HG02943 (cell line): ENCODE data around the gene ATXN1.
A peak's percentile ranks its signal among the peaks of the same experiment; 100 is the strongest.
"Not testable (repeated sequence)": the region's sequence is repeated elsewhere in the genome, so short reads cannot be mapped to it uniquely, and the experiment has no call there.

ENCODE experiments used
- ATAC-seq: cut with Tn5 transposase; IDR thresholded peaks from one replicate; pipeline ENCODE4 v1.9.1; 2021; ENCODE audit warnings: mild to moderate bottlenecking, low read depth, moderate library complexity; ENCODE audit not compliant: unreplicated experiment

The ATXN1 gene

GRCh38 chr6:16656451-16656850, 104.8 kb downstream of the ATXN1 start:
- no peak for ATAC-seq

- no peak for ATAC-seq
Measured at GRCh38 chr6:16654701-16655100, 106.6 kb downstream of the ATXN1 start.

- ATAC-seq: no peak
Measured at GRCh38 chr6:16653226-16653625, 108.0 kb downstream of the ATXN1 start.

GRCh38 chr6:16651871-16652270, 109.4 kb downstream of the ATXN1 start:
- ATAC-seq: peak; percentile 96

- no peak for ATAC-seq
Measured at GRCh38 chr6:16649890-16650289, 111.4 kb downstream of the ATXN1 start.

- no peak for ATAC-seq
Measured at GRCh38 chr6:16649241-16649640, 112.0 kb downstream of the ATXN1 start.

- ATAC-seq: no peak
Measured at GRCh38 chr6:16648003-16648402, 113.3 kb downstream of the ATXN1 start.

GRCh38 chr6:16647422-16647821, 113.8 kb downstream of the ATXN1 start:
- no peak for ATAC-seq

GRCh38 chr6:16644540-16645250, 116.6 kb downstream of the ATXN1 start:
- no peak for ATAC-seq

GRCh38 chr6:16639684-16640480, 121.4 kb downstream of the ATXN1 start:
- no peak for ATAC-seq

- no peak for ATAC-seq
Measured at GRCh38 chr6:16637635-16638034, 123.6 kb downstream of the ATXN1 start.

GRCh38 chr6:16635810-16636602, 125.3 kb downstream of the ATXN1 start:
- no peak for ATAC-seq

- ATAC-seq: no peak
Measured at GRCh38 chr6:16635291-16635809, 125.9 kb downstream of the ATXN1 start.

- ATAC-seq: no peak
Measured at GRCh38 chr6:16634855-16635254, 126.4 kb downstream of the ATXN1 start.

GRCh38 chr6:16633961-16634360, 127.3 kb downstream of the ATXN1 start:
- no peak for ATAC-seq

GRCh38 chr6:16633465-16633864, 127.8 kb downstream of the ATXN1 start:
- no peak for ATAC-seq

- no peak for ATAC-seq
Measured at GRCh38 chr6:16632101-16632500, 129.2 kb downstream of the ATXN1 start.

GRCh38 chr6:16630026-16630643, 131.1 kb downstream of the ATXN1 start:
- ATAC-seq: no peak

GRCh38 chr6:16628580-16628979, 132.7 kb downstream of the ATXN1 start:
- not testable (repeated sequence) for ATAC-seq

- ATAC-seq: no peak
Measured at GRCh38 chr6:16626650-16627049, 134.6 kb downstream of the ATXN1 start.
